SU-DHL-6 (cell line): Measurements from ENCODE around the gene URI1.

Source experiments
- EZH2phosphoT487 ChIP-seq: fragments of 200-600 bp; sonication (generic), shearing (Covaris generic); conservative IDR thresholded peaks from 2 replicates; pipeline ENCODE4 v1.6.1; 2018; ENCODE audit warnings: mild to moderate bottlenecking, antibody characterized with exemption, low read length, moderate library complexity, mixed read lengths
- TF ChIP-seq, protein P1 (sequence below): fragments of 200-600 bp; sonication (generic); IDR thresholded peaks from one replicate; pipeline ENCODE4 v1.5.1; 2017; ENCODE audit warnings: antibody characterized with exemption, mild to moderate bottlenecking, low read length, moderate library complexity; ENCODE audit not compliant: insufficient read depth, poor library complexity, severe bottlenecking

GRCh38 chr19:29936409-29936808, 5.6 kb upstream of the URI1 start:
- TF ChIP-seq, protein P1, sequence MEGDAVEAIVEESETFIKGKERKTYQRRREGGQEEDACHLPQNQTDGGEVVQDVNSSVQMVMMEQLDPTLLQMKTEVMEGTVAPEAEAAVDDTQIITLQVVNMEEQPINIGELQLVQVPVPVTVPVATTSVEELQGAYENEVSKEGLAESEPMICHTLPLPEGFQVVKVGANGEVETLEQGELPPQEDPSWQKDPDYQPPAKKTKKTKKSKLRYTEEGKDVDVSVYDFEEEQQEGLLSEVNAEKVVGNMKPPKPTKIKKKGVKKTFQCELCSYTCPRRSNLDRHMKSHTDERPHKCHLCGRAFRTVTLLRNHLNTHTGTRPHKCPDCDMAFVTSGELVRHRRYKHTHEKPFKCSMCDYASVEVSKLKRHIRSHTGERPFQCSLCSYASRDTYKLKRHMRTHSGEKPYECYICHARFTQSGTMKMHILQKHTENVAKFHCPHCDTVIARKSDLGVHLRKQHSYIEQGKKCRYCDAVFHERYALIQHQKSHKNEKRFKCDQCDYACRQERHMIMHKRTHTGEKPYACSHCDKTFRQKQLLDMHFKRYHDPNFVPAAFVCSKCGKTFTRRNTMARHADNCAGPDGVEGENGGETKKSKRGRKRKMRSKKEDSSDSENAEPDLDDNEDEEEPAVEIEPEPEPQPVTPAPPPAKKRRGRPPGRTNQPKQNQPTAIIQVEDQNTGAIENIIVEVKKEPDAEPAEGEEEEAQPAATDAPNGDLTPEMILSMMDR: no peak
- TF ChIP-seq EZH2phosphoT487: no peak
